K562 treated with DMSO at 1 percent for 24 hours (cell line): ENCODE data around the gene XAGE1B. TPM values are rescaled to one million over a fixed set of nuclear protein-coding genes. Genes with fewer than 3 reads are reported as not detected.

Experiments used
- total RNA-seq: library from RNA; unstranded; fragments of 300-600 nt; gene quantifications from 2 replicates; pipeline ENCODE4 v1.2.3, GENCODE V29; 2022; ENCODE audit warnings: low read depth; ENCODE audit not compliant: insufficient read depth

The XAGE1B gene, protein sequence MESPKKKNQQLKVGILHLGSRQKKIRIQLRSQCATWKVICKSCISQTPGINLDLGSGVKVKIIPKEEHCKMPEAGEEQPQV
- 19.5 and 92.8 TPM in 2 replicates for total RNA-seq

DNA sequence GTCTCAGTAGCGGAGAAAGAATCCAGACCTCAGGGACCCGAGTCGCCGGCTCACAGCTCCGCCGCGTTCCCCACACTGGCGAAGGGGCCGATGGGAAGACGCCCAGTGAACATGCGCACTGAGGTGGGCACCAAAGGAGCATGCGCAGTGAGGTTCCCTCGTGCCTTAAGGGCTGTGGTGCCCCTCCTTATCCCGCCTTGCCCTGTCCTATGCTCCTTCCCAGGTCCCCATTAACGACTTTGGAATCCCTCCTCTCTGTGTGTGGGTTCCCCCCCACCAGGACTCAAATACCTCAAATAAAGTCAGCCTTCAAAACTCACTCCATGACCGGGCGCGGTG lies at the start of gene XAGE1B:
Gene XAGE1B, minus strand, starts transcription at position 77 of the 339 bp plus-strand sequence. CDS start 1,536 bp downstream, outside the sequence.

GRCh38 chrX:52495545-52496418 lies 21.1 kb downstream of the XAGE1B start, which contains the start of gene XAGE1A:
XAGE1A (plus strand) TSS chrX:52495808; CDS start chrX:52497362, 1,554 bp downstream.

Other genes with a start within 250 kb of the XAGE1B start
- not detected in 2 replicates for gene XAGE2, start 148.0 kb downstream of the XAGE1B start, total RNA-seq
- gene XAGE1A, start 21.3 kb downstream of the XAGE1B start, total RNA-seq: 181 and 240 TPM in 2 replicates
- gene SSX7, start 137.8 kb upstream of the XAGE1B start, total RNA-seq: not detected in 2 replicates
- gene SSX2, start 190.1 kb upstream of the XAGE1B start, total RNA-seq: 31.4 and 65.8 TPM in 2 replicates
- gene SSX2B, start 234.2 kb upstream of the XAGE1B start, total RNA-seq: 43.4 and 75.0 TPM in 2 replicates